ENCODE data around the gene NUP210.
A peak's percentile ranks its signal among the peaks of the same experiment; 100 is the strongest.
"Not testable (repeated sequence)": the region's sequence is repeated elsewhere in the genome, so short reads cannot be mapped to it uniquely, and the experiment has no call there.

NUP210 gene

DNA sequence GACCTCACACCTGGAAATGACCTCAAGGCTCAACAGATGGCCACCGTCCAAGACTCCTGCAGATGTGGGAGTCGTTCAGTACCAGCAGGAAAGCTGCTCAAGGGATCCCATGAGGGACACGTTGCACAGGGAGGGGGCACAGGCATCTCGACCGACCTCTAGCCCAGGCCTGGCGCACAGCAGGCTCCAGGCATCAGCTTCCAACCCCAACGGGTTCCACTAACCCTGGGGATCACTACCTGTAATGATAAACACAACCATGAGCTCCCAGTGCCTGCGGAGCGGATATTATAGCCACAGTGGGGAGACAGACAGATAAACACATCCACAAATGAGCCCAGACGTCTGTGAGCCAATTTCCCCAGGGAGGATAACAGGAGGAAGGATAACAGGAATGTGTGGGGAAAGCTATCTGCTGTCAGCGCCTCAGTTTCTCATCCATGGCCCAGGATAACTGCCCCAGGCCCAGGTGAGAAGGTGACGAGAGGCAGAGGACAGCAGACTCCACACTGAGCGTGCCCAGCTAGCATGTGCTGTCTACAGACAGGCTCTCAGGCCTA lies 19.9 kb downstream of the NUP210 start:
- H3K9me3 Mint-ChIP-seq: no peaks in the 10 kb centered on the region
- H3K36me3 Mint-ChIP-seq: peaks cover 8% of the 10 kb centered on the region
- no peak overlapping the region for H3K4me3 Mint-ChIP-seq
- H3K27ac Mint-ChIP-seq: no peak overlapping the region
- H3K4me1 Mint-ChIP-seq: peaks cover 32% of the 10 kb centered on the region
- no peaks in the 10 kb centered on the region for H3K27me3 Mint-ChIP-seq

- Mint-ChIP-seq H3K36me3 (peaks cover 7% of the 10 kb centered on the region), H3K27ac (no peak overlapping the region), H3K4me3 (no peak overlapping the region), H3K4me1 (peaks cover 27% of the 10 kb centered on the region), H3K27me3 (no peaks in the 10 kb centered on the region), H3K9me3 (no peaks in the 10 kb centered on the region)
These were observed 20.5 kb downstream of the NUP210 start for GRCh38 chr3:13399603-13400002.

DNA sequence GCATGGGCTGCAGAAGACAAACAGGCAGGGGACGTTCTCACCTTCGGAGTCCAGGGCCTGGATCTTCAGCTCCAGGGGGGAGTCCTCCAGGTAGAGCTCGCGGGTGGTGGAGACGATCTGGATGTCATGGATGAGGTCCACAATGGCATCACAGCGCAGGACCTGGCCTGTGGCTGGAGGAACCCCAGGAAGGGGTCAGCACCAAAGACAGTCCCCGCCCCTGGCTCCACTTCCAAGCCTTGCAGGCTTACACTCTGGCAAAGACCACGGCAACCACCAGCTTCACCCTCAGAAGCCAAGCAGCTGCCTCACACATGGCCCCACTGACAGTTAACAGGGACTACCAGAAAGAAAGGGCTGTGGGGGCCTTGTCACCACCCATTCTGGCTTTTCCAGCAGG lies 22.8 kb downstream of the NUP210 start:
- Mint-ChIP-seq H3K27ac (no peak overlapping the region), H3K4me1 (peaks cover 15% of the 10 kb centered on the region), H3K4me3 (no peak overlapping the region), H3K36me3 (peaks cover 4% of the 10 kb centered on the region), H3K27me3 (no peaks in the 10 kb centered on the region), H3K9me3 (no peaks in the 10 kb centered on the region)

GRCh38 chr3:13394363-13394762 lies 25.8 kb downstream of the NUP210 start:
- H3K36me3 Mint-ChIP-seq: peaks cover 6% of the 10 kb centered on the region
- no peaks in the 10 kb centered on the region for H3K9me3 Mint-ChIP-seq
- no peak overlapping the region for H3K4me3 Mint-ChIP-seq
- peaks cover 17% of the 10 kb centered on the region for H3K4me1 Mint-ChIP-seq
- no peaks in the 10 kb centered on the region for H3K27me3 Mint-ChIP-seq
- H3K27ac Mint-ChIP-seq: no peak overlapping the region

- Mint-ChIP-seq H3K4me1 (peaks cover 17% of the 10 kb centered on the region), H3K9me3 (no peaks in the 10 kb centered on the region), H3K27me3 (no peaks in the 10 kb centered on the region), H3K4me3 (no peak overlapping the region), H3K36me3 (peaks cover 6% of the 10 kb centered on the region), H3K27ac (no peak overlapping the region)
These were observed 26.4 kb downstream of the NUP210 start for GRCh38 chr3:13393427-13394360.

GRCh38 chr3:13391308-13391707 lies 28.8 kb downstream of the NUP210 start:
- no peaks in the 10 kb centered on the region for H3K27me3 Mint-ChIP-seq
- peaks cover 27% of the 10 kb centered on the region for H3K4me1 Mint-ChIP-seq
- peaks cover 11% of the 10 kb centered on the region for H3K36me3 Mint-ChIP-seq
- no peaks in the 10 kb centered on the region for H3K9me3 Mint-ChIP-seq
- no peak overlapping the region for H3K4me3 Mint-ChIP-seq
- no peak overlapping the region for H3K27ac Mint-ChIP-seq

DNA sequence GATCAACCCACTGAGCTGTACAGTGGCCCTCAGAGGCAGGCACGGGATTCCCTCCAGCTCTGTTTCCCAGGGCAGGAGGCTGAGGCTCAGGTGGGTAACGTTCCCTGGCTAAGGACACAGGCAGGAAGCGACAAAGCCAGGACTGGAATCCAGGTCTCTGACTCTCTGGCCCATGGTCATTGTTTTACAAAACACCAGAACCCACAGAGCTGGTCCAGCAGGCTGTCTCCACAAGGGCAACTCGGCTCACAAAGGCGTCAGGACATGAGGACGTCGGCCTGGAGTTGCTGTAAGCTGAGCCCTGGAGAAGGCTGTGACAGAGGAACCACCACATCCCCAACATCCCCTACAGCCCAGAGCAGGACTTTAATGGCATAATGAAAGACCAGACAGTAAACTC lies 30.7 kb downstream of the NUP210 start:
- H3K9me3 Mint-ChIP-seq: no peaks in the 10 kb centered on the region
- no peak overlapping the region for H3K4me3 Mint-ChIP-seq
- H3K4me1 Mint-ChIP-seq: peaks cover 34% of the 10 kb centered on the region
- no peaks in the 10 kb centered on the region for H3K27me3 Mint-ChIP-seq
- peaks cover 14% of the 10 kb centered on the region for H3K36me3 Mint-ChIP-seq
- H3K27ac Mint-ChIP-seq: no peak overlapping the region

- H3K36me3 Mint-ChIP-seq: peaks cover 14% of the 10 kb centered on the region
- H3K27ac Mint-ChIP-seq: no peak overlapping the region
- no peaks in the 10 kb centered on the region for H3K27me3 Mint-ChIP-seq
- H3K4me1 Mint-ChIP-seq: peaks cover 33% of the 10 kb centered on the region
- no peak overlapping the region for H3K4me3 Mint-ChIP-seq
- no peaks in the 10 kb centered on the region for H3K9me3 Mint-ChIP-seq
These were observed 31.3 kb downstream of the NUP210 start for GRCh38 chr3:13388816-13389215.

DNA sequence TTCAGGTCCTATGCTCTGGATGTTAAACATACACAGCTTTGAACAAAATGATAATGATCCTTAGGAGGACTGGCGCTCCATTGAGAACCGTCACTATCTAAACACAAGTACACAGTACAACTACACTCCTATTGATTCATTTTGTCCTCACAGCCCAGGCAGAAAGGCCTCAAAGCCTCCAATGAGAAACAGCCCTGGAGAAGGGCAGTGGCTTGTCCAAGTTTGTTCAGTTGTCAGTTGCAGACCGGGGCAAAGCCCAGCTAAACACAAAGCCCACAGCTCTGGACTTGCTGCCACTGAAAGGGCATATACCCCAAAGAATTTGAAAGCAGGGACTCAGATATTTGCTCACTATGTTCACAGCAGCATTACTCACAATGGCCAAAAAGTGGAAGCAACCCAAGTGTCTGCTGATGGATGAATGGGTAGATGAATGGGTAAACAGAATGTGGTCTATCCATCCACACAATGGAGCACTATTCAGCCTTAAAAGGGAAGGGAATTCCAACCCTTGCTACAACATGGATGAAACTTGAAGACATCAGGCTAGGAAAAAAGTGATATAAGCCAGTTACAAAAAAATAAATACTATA lies 34.7 kb downstream of the NUP210 start:
- Mint-ChIP-seq H3K36me3 (peaks cover 18% of the 10 kb centered on the region), H3K4me3 (no peak overlapping the region), H3K9me3 (no peaks in the 10 kb centered on the region), H3K27ac (peak overlapping the region; percentile 25), H3K27me3 (no peaks in the 10 kb centered on the region), H3K4me1 (peaks cover 23% of the 10 kb centered on the region)

DNA sequence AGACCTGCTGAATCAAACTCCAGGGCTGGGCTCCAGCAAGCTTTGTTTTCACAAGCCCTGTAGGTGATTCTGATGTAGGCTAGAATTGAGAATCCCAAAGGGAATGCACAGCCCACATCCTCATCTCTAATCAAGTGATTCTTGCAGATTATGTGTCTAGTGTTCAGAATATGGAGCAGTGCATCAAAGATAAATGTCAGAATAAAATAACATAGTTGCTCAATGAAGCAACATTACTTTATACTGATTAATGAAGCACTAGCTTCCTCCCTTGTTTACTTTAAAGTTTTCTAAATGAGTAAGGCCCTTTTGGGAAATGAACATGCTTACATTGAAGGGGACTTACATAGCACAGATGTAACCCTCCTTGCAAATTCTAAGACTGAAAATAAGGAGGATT lies 39.2 kb downstream of the NUP210 start:
- Mint-ChIP-seq H3K27ac (no peak overlapping the region), H3K27me3 (no peaks in the 10 kb centered on the region), H3K4me1 (peaks cover 17% of the 10 kb centered on the region), H3K9me3 (no peaks in the 10 kb centered on the region), H3K4me3 (no peak overlapping the region), H3K36me3 (peaks cover 20% of the 10 kb centered on the region)

GRCh38 chr3:13379201-13379830 lies 40.8 kb downstream of the NUP210 start:
- H3K4me3 Mint-ChIP-seq: no peak overlapping the region
- peaks cover 13% of the 10 kb centered on the region for H3K4me1 Mint-ChIP-seq
- no peaks in the 10 kb centered on the region for H3K27me3 Mint-ChIP-seq
- H3K9me3 Mint-ChIP-seq: no peaks in the 10 kb centered on the region
- H3K27ac Mint-ChIP-seq: no peak overlapping the region
- H3K36me3 Mint-ChIP-seq: peaks cover 18% of the 10 kb centered on the region

GRCh38 chr3:13378155-13378554 lies 42.0 kb downstream of the NUP210 start:
- peaks cover 18% of the 10 kb centered on the region for H3K36me3 Mint-ChIP-seq
- peaks cover 13% of the 10 kb centered on the region for H3K4me1 Mint-ChIP-seq
- H3K9me3 Mint-ChIP-seq: no peaks in the 10 kb centered on the region
- H3K27ac Mint-ChIP-seq: no peak overlapping the region
- H3K27me3 Mint-ChIP-seq: no peaks in the 10 kb centered on the region
- H3K4me3 Mint-ChIP-seq: no peak overlapping the region

- H3K27me3 Mint-ChIP-seq, H3K4me3 Mint-ChIP-seq, H3K9me3 Mint-ChIP-seq, H3K27ac Mint-ChIP-seq: not testable (repeated sequence)
- H3K36me3 Mint-ChIP-seq: peaks cover 18% of the 10 kb centered on the region
- H3K4me1 Mint-ChIP-seq: peaks cover 13% of the 10 kb centered on the region
These were observed 42.4 kb downstream of the NUP210 start for GRCh38 chr3:13377741-13378140.

DNA sequence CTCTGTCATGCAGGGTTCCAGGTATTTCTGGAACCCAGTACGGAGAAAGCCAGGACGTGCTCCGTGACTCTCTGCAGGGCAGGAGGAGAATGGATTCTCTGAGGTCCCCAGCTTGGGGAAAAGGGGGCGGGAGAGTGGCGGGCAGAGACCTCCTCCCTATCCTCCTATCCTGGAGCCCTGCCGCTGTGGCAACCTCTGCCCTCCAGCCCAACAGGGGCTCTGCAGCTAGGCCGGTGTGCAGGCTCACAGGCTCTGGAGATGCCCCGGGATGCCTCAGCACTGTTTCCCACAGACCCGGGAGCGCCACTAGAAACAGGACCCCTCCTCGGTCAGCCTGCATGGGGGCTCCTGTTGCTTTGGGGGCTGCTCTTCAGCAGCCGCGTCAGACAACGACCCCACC lies 43.1 kb downstream of the NUP210 start:
- Mint-ChIP-seq H3K9me3 (no peaks in the 10 kb centered on the region), H3K36me3 (peaks cover 21% of the 10 kb centered on the region), H3K27me3 (no peaks in the 10 kb centered on the region), H3K4me3 (no peak overlapping the region), H3K4me1 (peaks cover 9% of the 10 kb centered on the region), H3K27ac (no peak overlapping the region)

DNA sequence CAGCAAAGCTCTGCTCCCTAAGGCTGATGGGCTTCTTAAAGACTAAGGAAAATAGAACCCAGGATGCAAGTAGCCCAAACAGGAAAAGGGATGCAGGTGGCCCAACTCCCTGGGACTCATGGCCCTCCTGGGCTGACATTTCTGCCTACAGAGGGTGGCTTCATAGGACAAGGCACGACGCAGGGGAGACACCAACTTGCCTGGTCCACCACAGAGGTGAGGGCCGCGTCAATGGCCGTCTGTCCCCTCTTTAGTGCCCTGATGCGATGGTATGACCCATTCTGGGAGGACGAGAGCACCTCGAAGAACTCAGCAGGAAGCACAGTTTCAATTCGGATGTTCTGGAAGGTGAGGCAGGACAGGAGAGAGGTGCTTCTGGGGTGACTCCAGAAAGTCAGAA lies 44.0 kb downstream of the NUP210 start:
- H3K27me3 Mint-ChIP-seq: no peaks in the 10 kb centered on the region
- peaks cover 20% of the 10 kb centered on the region for H3K36me3 Mint-ChIP-seq
- peaks cover 7% of the 10 kb centered on the region for H3K4me1 Mint-ChIP-seq
- peak overlapping the region; percentile 46 for H3K27ac Mint-ChIP-seq
- no peaks in the 10 kb centered on the region for H3K9me3 Mint-ChIP-seq
- no peak overlapping the region for H3K4me3 Mint-ChIP-seq

DNA sequence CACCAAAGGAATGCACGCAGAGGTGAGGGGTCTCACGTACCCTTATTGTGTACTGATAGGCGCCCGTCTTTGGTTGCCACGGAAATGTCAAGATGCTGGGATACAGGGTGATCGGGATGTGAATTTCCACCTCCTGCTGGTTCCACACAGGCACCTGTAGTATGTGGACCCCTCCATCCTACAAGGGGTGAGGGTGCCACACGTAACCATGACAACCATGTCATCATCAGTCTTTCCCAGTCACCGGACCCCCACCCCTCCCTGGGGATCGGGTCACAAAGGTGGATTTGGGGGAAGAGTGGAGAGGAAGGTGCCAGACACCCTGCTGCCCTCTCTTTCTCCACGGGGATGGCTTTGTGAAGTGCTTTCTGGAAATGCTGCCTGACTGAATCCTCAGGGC lies 44.7 kb downstream of the NUP210 start:
- no peaks in the 10 kb centered on the region for H3K9me3 Mint-ChIP-seq
- H3K27me3 Mint-ChIP-seq: no peaks in the 10 kb centered on the region
- H3K27ac Mint-ChIP-seq: no peak overlapping the region
- peaks cover 23% of the 10 kb centered on the region for H3K36me3 Mint-ChIP-seq
- peaks cover 7% of the 10 kb centered on the region for H3K4me1 Mint-ChIP-seq
- H3K4me3 Mint-ChIP-seq: no peak overlapping the region
